Effector memory CD4-positive, alpha-beta T cell (primary cell): ENCODE results near the gene PES1.

Experiments used
- DNase-seq, 3 donors: peaks; one replicate each; pipeline ENCODE4 v3.0.0-alpha.2; 2020
- H3K27ac ChIP-seq: 2 replicates; pipeline ENCODE4 v1.7.0; 2013; ENCODE audit warnings: mild to moderate bottlenecking, low read length, moderate library complexity; ENCODE audit not compliant: insufficient read depth, poor library complexity, severe bottlenecking
- H3K27me3 ChIP-seq: replicated peaks from 2 replicates; pipeline ENCODE4 v1.7.0; 2013; ENCODE audit warnings: mild to moderate bottlenecking, low read length; ENCODE audit not compliant: insufficient read depth, control insufficient read depth, poor library complexity, severe bottlenecking
- H3K36me3 ChIP-seq: 2 replicates; pipeline ENCODE4 v1.7.0; 2013; ENCODE audit warnings: mild to moderate bottlenecking, low read length, moderate library complexity; ENCODE audit not compliant: control insufficient read depth, insufficient read depth
- H3K4me1 ChIP-seq: 2 replicates; pipeline ENCODE4 v1.7.0; 2013; ENCODE audit warnings: low read length, mild to moderate bottlenecking; ENCODE audit not compliant: control insufficient read depth, insufficient read depth, poor library complexity, severe bottlenecking
- H3K4me3 ChIP-seq: 2 replicates; pipeline ENCODE4 v1.7.0; 2013; ENCODE audit warnings: low read length, low read depth, mild to moderate bottlenecking; ENCODE audit not compliant: insufficient read depth, poor library complexity, severe bottlenecking
- H3K9me3 ChIP-seq: 2 replicates; pipeline ENCODE4 v1.7.0; 2013; ENCODE audit warnings: mild to moderate bottlenecking, low read length, moderate library complexity; ENCODE audit not compliant: control insufficient read depth

Gene PES1

DNA sequence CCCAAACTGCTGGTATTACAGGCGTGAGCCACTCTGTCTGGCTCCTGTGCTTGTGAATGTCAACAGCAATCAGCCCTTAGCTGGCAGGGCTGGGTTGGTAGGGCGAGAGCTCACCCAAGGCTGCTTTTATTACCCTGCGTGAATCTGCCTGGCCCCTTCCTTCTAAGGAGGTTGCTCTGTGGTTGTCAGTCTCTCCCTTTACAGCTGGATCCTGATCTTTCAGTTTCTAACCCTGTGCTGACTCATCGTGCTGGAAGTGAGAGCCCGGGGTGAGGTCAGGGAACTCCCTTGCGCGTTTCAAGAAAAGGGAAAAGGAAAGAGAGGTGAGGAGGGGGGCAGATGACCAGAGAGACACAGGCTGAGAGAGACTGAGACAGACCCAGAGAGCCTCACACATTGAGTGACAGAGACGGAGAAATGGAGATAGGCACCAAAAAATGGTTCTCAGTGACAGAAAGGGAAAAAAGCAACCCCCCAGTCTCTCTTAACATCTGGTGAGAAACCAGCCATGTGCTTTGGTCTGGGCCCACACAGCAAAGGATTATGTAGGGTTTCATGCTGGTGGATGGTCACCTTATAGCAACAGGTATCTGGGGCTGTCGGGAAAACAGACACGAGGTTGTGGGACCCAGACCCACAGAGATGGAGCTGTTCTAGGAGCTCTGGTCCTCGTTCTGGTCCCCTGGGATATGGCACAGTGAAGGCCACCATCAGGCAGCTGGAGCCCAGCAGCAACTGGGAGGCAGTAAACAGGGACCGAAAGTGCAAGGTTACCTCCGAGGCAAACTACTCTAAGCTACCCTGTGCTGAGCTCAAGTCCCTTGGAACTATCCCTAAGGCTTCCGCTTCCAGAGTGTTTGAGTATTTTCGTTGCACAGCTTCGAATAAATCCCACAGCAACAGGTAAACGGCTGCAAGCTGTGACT, 17.8 kb upstream of the PES1 start:
- no peaks in the 10 kb centered on the region for H3K36me3 ChIP-seq
- no peaks in the 10 kb centered on the region for H3K27me3 ChIP-seq
- no peaks in the 10 kb centered on the region for H3K9me3 ChIP-seq
- H3K4me3 ChIP-seq, result no peak overlapping the region
- no peak overlapping the region for H3K27ac ChIP-seq
- no peak for DNase-seq
- H3K4me1 ChIP-seq, result peaks cover 10% of the 10 kb centered on the region

- H3K4me3 ChIP-seq, result no peak overlapping the region
- no peaks in the 10 kb centered on the region for H3K27me3 ChIP-seq
- no peaks in the 10 kb centered on the region for H3K36me3 ChIP-seq
- H3K27ac ChIP-seq, result no peak overlapping the region
- no peaks in the 10 kb centered on the region for H3K9me3 ChIP-seq
- DNase-seq, result no peak
- peaks cover 10% of the 10 kb centered on the region for H3K4me1 ChIP-seq
Observed at GRCh38 chr22:30607939-30608338, 16.2 kb upstream of the PES1 start.

DNA sequence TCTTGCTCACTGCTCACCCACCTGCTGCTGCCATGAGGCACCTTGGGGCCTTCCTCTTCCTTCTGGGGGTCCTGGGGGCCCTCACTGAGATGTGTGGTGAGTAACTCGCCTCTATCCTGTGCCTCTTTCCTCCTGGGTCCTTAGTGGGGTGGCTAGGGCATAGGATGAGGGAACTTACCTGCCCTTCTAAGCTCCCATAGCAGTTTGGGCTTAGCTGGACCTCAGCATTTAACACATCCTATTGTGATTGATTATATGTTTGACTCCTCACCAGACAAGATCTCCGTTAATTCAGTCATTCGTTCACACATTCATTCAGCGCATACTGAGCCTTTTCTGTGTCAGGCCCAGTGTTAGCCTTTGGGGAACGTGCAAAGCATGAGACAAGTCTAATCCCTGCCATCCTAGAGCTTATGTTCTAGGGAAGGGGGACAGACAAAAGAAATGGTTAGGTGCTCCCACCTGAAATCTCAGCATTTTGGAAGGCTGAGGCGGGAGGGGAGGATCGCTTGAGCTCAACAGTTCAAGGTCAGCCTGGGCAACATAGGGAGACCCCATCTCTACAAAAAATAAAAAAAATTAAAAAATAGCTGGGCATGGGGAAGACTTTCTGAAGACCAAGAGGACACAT, 15.7 kb upstream of the PES1 start:
- Histone ChIP-seq H3K27ac (no peak overlapping the region), H3K4me3 (peak overlapping the region; percentile 50), H3K27me3 (no peaks in the 10 kb centered on the region), H3K9me3 (no peaks in the 10 kb centered on the region), H3K4me1 (peaks cover 10% of the 10 kb centered on the region), H3K36me3 (no peaks in the 10 kb centered on the region)
- peak in 1 of 3 donors; percentile 1 for DNase-seq

DNA sequence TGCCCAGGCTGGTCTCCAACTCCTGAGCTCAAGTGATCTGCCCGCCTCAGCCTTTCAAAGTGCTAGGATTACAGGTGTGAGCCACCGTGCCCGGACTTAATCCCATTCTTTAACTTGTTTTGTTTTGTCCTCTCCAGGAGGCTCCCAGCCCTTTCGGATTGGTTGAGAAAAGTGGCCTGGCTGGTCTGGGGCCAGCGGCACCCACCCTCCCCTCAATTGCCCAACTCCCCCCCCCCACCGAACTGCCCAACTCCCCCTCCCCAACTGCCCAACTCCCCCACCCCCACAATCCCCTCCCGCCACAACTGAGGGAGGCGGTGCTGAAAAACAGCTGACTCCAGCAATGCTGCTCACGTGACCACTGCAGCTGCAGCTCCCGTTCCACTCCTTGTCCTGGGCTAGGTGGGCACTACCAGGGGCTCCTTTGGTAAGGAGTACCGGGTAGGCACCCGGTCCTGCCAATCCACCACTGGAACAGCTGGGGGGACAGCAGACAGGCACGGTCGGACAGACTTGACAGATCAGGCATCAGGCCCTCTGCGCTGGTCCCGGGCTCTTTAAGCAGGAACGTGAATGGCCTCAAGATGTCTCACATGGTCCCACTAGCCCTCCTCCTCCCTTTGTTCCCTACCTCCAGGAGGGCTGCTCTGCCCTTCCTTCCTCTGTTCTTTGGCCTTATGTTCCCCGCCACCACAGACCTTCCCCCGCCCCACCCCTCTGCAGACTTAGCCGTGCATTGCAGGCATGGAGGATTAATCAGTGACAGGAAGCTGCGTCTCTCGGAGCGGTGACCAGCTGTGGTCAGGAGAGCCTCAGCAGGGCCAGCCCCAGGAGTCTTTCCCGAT, 15.0 kb upstream of the PES1 start, which contains the start of gene TCN2:
TSS of gene TCN2 (plus strand) at position 720 of the 845 bp plus-strand sequence. CDS start 158 bp downstream, outside the sequence.
- peak within 1 kb of the TSS; percentile 50 for H3K4me3 ChIP-seq
- no peaks in the 10 kb centered on the region for H3K9me3 ChIP-seq
- peak in 1 of 3 donors; percentile 9 for DNase-seq
- H3K27me3 ChIP-seq, result no peaks in the 10 kb centered on the region
- H3K36me3 ChIP-seq, result no peaks in the 10 kb centered on the region
- peaks cover 10% of the 10 kb centered on the region for H3K4me1 ChIP-seq
- H3K27ac ChIP-seq, result no peak within 1 kb of the TSS

DNA sequence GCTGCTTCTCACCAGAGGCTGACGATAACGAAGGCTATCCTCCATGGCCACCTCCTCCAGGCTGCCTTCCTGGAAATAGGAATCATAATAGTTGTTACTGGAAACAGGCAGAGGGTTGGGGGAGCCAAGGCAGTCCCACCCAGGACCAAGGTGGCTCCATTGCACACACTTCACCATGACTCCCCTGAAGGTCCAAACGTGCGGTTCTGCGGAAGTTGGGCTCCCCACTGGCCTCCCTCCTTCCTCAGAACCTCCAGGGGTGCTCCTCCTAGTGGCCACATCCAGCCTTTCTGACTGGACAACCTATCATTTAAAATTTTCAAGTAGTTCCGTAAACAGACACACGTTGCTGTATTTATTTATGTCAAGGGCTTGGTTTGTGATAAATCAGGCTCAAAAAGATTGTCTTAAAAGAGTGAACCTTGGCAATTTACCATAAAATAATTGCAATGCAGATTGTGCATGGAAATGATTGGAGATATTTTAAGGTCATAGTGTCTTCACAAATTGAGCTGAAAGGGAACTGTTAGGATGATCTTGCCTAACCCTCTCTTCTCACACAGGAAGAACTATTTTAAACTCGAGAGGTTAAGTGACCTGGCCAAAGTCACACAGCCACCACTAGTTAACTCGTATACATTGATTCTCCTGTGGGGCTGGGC, 13.9 kb upstream of the PES1 start:
- no peak overlapping the region for H3K4me3 ChIP-seq
- no peak overlapping the region for H3K27ac ChIP-seq
- peak in 1 of 3 donors; percentile 2 for DNase-seq

GRCh38 chr22:30604723-30605122, 13.0 kb upstream of the PES1 start:
- Histone ChIP-seq H3K27me3 (no peaks in the 10 kb centered on the region), H3K4me1 (peaks cover 10% of the 10 kb centered on the region), H3K36me3 (no peaks in the 10 kb centered on the region), H3K27ac (no peak overlapping the region), H3K9me3 (no peaks in the 10 kb centered on the region), H3K4me3 (no peak overlapping the region)
- no peak for DNase-seq

More for the DNA sequence above, 13.9 kb upstream of the PES1 start:
- Histone ChIP-seq H3K27me3 (no peaks in the 10 kb centered on the region), H3K4me1 (peaks cover 10% of the 10 kb centered on the region), H3K36me3 (no peaks in the 10 kb centered on the region), H3K9me3 (no peaks in the 10 kb centered on the region)

DNA sequence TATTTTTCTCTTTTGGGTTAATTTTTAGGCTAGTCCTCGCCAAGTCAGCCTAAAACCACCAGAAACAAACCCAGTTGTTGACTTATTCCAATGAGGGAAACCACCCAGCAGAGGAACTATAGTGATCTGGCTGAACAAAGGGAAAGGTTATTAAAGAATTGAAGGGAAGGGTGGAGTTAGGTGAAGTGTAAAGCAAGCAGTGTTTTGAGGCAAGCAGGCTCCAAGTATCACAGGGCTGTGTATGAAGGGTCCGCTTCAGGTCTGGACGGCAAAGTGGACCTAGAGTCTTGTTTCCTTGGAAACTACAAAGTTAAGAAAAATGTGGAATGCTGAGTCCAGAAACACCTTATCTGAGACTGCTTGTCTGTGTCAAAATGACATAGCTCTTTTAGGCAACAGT, 12.1 kb upstream of the PES1 start:
- Histone ChIP-seq H3K36me3 (no peaks in the 10 kb centered on the region), H3K9me3 (no peaks in the 10 kb centered on the region), H3K27me3 (no peaks in the 10 kb centered on the region), H3K4me1 (peaks cover 10% of the 10 kb centered on the region), H3K27ac (no peak overlapping the region), H3K4me3 (no peak overlapping the region)
- no peak for DNase-seq

DNA sequence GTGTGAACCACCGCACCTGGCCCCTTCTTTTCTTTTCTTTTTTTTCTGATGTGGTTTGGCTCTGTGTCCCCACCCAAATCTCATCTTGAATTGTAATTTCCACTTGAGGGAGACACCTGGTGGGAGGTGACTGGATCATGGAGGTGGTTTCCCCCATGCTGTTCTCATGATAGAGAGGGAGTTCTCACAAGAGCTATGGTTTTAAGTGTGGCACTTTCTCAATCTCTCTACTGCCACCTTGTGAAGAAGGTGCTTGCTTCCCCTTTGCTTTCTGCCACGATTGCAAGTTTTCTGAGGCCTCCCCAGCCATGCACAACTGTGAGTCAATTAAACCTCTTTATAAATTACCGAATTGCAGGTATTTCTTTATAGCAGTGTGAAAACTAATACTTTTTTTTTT, 10.3 kb upstream of the PES1 start:
- no peak for DNase-seq
- Histone ChIP-seq H3K36me3 (no peaks in the 10 kb centered on the region), H3K9me3 (no peaks in the 10 kb centered on the region), H3K4me1 (peaks cover 9% of the 10 kb centered on the region), H3K27me3 (no peaks in the 10 kb centered on the region), H3K4me3 (no peak overlapping the region), H3K27ac (no peak overlapping the region)

DNA sequence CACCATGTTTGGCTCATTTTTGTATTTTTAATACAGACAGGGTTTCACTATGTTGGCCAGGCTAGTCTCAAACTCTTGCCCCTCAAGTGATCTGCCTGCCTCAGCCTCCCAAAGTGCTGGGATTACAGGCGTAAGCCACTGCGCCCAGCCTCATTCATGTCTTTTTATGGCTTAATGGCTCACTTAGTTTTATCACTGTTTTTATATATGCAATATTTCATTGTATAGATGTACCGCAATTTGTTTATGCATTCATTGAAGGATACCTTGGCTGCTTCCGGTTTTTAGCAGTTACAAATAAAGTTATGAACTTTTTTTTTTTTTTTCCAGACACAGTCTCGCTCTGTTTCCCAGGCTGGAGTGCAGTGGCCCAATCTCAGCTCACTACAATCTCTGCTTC, 9.8 kb upstream of the PES1 start:
- H3K27me3 ChIP-seq, result no peaks in the 10 kb centered on the region
- H3K36me3 ChIP-seq, result no peaks in the 10 kb centered on the region
- DNase-seq, result no peak
- H3K4me1 ChIP-seq, result peaks cover 3% of the 10 kb centered on the region
- H3K27ac ChIP-seq, result no peak overlapping the region
- H3K4me3 ChIP-seq, result no peak overlapping the region
- no peaks in the 10 kb centered on the region for H3K9me3 ChIP-seq
